ENCODE measurements around the gene CDS1. TPM values are rescaled to one million over a fixed set of nuclear protein-coding genes. Genes with fewer than 3 reads are reported as not detected.

CDS1 gene
- total and polyA plus RNA-seq, 2 experiments from 2014 or later = 10.0 to 22.6 TPM

- TF ChIP-seq ZNF462 (CRISPR knock-in tag; IDR thresholded peaks at IDR 0.05) (no peak), ZNF331 (CRISPR knock-in tag; IDR thresholded peaks at IDR 0.05; ENCODE audit: low read depth) (no peak), NANOG (IDR thresholded peaks at IDR 0.05; ENCODE audit: borderline replicate concordance) (no peak)
- TF ChIP-seq, protein P1, sequence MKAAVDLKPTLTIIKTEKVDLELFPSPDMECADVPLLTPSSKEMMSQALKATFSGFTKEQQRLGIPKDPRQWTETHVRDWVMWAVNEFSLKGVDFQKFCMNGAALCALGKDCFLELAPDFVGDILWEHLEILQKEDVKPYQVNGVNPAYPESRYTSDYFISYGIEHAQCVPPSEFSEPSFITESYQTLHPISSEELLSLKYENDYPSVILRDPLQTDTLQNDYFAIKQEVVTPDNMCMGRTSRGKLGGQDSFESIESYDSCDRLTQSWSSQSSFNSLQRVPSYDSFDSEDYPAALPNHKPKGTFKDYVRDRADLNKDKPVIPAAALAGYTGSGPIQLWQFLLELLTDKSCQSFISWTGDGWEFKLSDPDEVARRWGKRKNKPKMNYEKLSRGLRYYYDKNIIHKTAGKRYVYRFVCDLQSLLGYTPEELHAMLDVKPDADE (IDR thresholded peaks at IDR 0.05) = no peak
- no peak overlapping the region for H3K4me3 Mint-ChIP-seq
- H3K4me2 ChIP-seq = 0 out of 2 replicates have a peak overlapping the region, but pooled peaks have one; percentile 8
- H3K9me2 ChIP-seq (ENCODE audit: insufficient read depth) = no peaks in the 10 kb centered on the region; the same call in 1 of the 2 replicates
- ATAC-seq = no peak
- no peaks in the 10 kb centered on the region for H3K79me2 ChIP-seq (replicated peaks; ENCODE audit: insufficient read depth)
- no peak overlapping the region for H2AFZ ChIP-seq
- no peak overlapping the region; the same call in 1 of the 2 replicates for H3K27ac ChIP-seq (ENCODE audit: low read depth)
- H3K27me3 ChIP-seq (ENCODE audit: insufficient read depth) = no peaks in the 10 kb centered on the region
- peaks cover 17% of the 10 kb centered on the region; the same call in 2 of the 3 replicates for H3K36me3 Mint-ChIP-seq (ENCODE audit: low read depth)
- no peak overlapping the region for H3K27ac Mint-ChIP-seq
- no peaks in the 10 kb centered on the region for H4K20me1 ChIP-seq (replicated peaks; ENCODE audit: insufficient read depth)
- no peaks in the 10 kb centered on the region; the same call in 1 of the 2 replicates for H3K36me3 ChIP-seq (ENCODE audit: insufficient read depth)
- peaks cover 49% of the 10 kb centered on the region for H3K4me1 ChIP-seq (ENCODE audit: insufficient read depth)
- peaks cover 21% of the 10 kb centered on the region; the same call in 2 of the 3 replicates for H3K9me3 Mint-ChIP-seq
- peaks cover 5% of the 10 kb centered on the region; the same call in 1 of the 2 replicates for H3F3A ChIP-seq (replicated peaks; ENCODE audit: low read depth)
- no peak overlapping the region for H3K4me3 ChIP-seq
- DNase-seq (ENCODE audit: low spot score) = no peak
- H3K27me3 Mint-ChIP-seq (ENCODE audit: insufficient read depth, low read depth, poor library complexity) = peaks cover 7% of the 10 kb centered on the region
- peaks cover 35% of the 10 kb centered on the region for H3K4me1 Mint-ChIP-seq
Measured at GRCh38 chr4:84563002-84563401, 19.9 kb upstream of the CDS1 start.
